ENCODE data around the gene HOXB8.

Gene HOXB8

GRCh38 chr17:48615047-48615962, at the start of gene HOXB8:
Gene HOXB8, minus strand, starts transcription at chr17:48615292. Its CDS starts 588 bp downstream, at chr17:48614704.
- no peak for DNase-seq

- no peak for DNase-seq
These were observed 48.2 kb upstream of the HOXB8 start for GRCh38 chr17:48663134-48663924.

GRCh38 chr17:48655913-48656312, 40.8 kb upstream of the HOXB8 start:
- DNase-seq = no peak

- DNase-seq = no peak
These were observed 34.6 kb upstream of the HOXB8 start for GRCh38 chr17:48649741-48650140.

GRCh38 chr17:48647963-48648245, 32.8 kb upstream of the HOXB8 start:
- no peak for DNase-seq

GRCh38 chr17:48647103-48647962, 32.2 kb upstream of the HOXB8 start:
- DNase-seq = no peak

GRCh38 chr17:48646183-48647102, 31.4 kb upstream of the HOXB8 start:
- DNase-seq = peak; percentile 46

GRCh38 chr17:48645639-48646182, 30.6 kb upstream of the HOXB8 start:
- no peak for DNase-seq

- no peak for DNase-seq
These were observed 29.9 kb upstream of the HOXB8 start for GRCh38 chr17:48644910-48645557.

GRCh38 chr17:48644159-48644558, 29.1 kb upstream of the HOXB8 start:
- DNase-seq = no peak

- DNase-seq = no peak
These were observed 28.6 kb upstream of the HOXB8 start for GRCh38 chr17:48643697-48644012.

- DNase-seq = no peak
These were observed 28.0 kb upstream of the HOXB8 start for GRCh38 chr17:48642843-48643696.

- no peak for DNase-seq
These were observed 27.2 kb upstream of the HOXB8 start for GRCh38 chr17:48642059-48642842.

GRCh38 chr17:48641541-48642058, 26.5 kb upstream of the HOXB8 start:
- DNase-seq = no peak

GRCh38 chr17:48640858-48641180, 25.7 kb upstream of the HOXB8 start:
- DNase-seq = no peak

- no peak for DNase-seq
These were observed 25.1 kb upstream of the HOXB8 start for GRCh38 chr17:48639982-48640857.

GRCh38 chr17:48639136-48639535, 24.0 kb upstream of the HOXB8 start:
- DNase-seq = no peak

Measured in stimulated activated CD4-positive, alpha-beta T cell treated with anti-CD3 and anti-CD28 coated beads, Interleukin-15, amount 100 ng/mL, for 24 hours (primary cell).